Motor neuron (in vitro differentiated cells): ENCODE results near the gene DIAPH1. TPM values are rescaled to one million over a fixed set of nuclear protein-coding genes. Genes with fewer than 3 reads are reported as not detected.

ENCODE experiments used
- total RNA-seq, 8 experiments: library from RNA; unstranded; fragments of 300-600 nt; gene quantifications; 2 replicates each; pipeline versions ENCODE4 v1.2.3 to v1.2.4, GENCODE V29; 2022

The DIAPH1 gene
- total RNA-seq, 8 experiments from 2014 or later, result 7.4 to 93.8 (median 20.0) TPM

Other genes starting within 250 kb of the DIAPH1 start
- 1 to 10 TPM in 3 of 8 experiments, under 1 TPM in 5; 0.22 to 6.5 (median 0.59) TPM for gene PCDHGB3, start 248.8 kb downstream of the DIAPH1 start, total RNA-seq
- 1 to 10 TPM in 4 of 8 experiments, under 1 TPM in 4; 0.11 to 6.9 (median 0.88) TPM for gene PCDHGA6, start 245.1 kb downstream of the DIAPH1 start, total RNA-seq
- gene PCDHGA7, start 236.3 kb downstream of the DIAPH1 start, total RNA-seq, result 1 to 10 TPM in 2 of 8 experiments, under 1 TPM in 6; 0.16 to 5.8 (median 0.52) TPM
- 10 to 100 TPM in 1 of 8 experiments, 1 to 10 TPM in 5, under 1 TPM in 2; 0.22 to 92.9 (median 1.4) TPM for gene PCDHGB4, start 231.3 kb downstream of the DIAPH1 start, total RNA-seq
- gene PCDHGA8, start 226.4 kb downstream of the DIAPH1 start, total RNA-seq, result 1 to 10 TPM in 2 of 8 experiments, under 1 TPM in 6; 0.11 to 5.7 (median 0.57) TPM
- 10 to 100 TPM in 1 of 8 experiments, 1 to 10 TPM in 3, under 1 TPM in 4; 0.05 to 11.4 (median 0.83) TPM for gene PCDHGB5, start 221.1 kb downstream of the DIAPH1 start, total RNA-seq
- 1 to 10 TPM in 4 of 8 experiments, under 1 TPM in 4; 0.22 to 5.5 (median 1.3) TPM for gene PCDHGA9, start 216.2 kb downstream of the DIAPH1 start, total RNA-seq
- gene PCDHGB6, start 211.0 kb downstream of the DIAPH1 start, total RNA-seq, result 10 to 100 TPM in 5 of 8 experiments, 1 to 10 TPM in 3; 1.1 to 46.7 (median 31.5) TPM
- gene PCDHGA10, start 206.0 kb downstream of the DIAPH1 start, total RNA-seq, result 1 to 10 TPM; 2.1 to 7.6 (median 4.4) TPM
- 10 to 100 TPM in 2 of 8 experiments, 1 to 10 TPM in 6; 4.7 to 31.4 (median 9.2) TPM for gene PCDHGB7, start 201.3 kb downstream of the DIAPH1 start, total RNA-seq
- gene PCDHGA11, start 197.9 kb downstream of the DIAPH1 start, total RNA-seq, result 1 to 10 TPM; 1.3 to 8.8 (median 3.8) TPM
- gene PCDHGA12, start 188.5 kb downstream of the DIAPH1 start, total RNA-seq, result 10 to 100 TPM in 1 of 8 experiments, 1 to 10 TPM in 7; 1.0 to 16.1 (median 1.5) TPM
- gene PCDHGC3, start 143.0 kb downstream of the DIAPH1 start, total RNA-seq, result 10 to 100 TPM; 15.4 to 73.0 (median 26.0) TPM
- 1 to 10 TPM in 5 of 8 experiments, under 1 TPM in 3; 0.46 to 6.7 (median 4.8) TPM for gene PCDHGC4, start 134.0 kb downstream of the DIAPH1 start, total RNA-seq
- gene PCDHGC5, start 129.9 kb downstream of the DIAPH1 start, total RNA-seq, result 1 to 10 TPM in 4 of 8 experiments, under 1 TPM in 4; 0.31 to 4.1 (median 1.1) TPM
- 10 to 100 TPM; 35.2 to 77.3 (median 58.3) TPM for gene HDAC3, start 17.8 kb upstream of the DIAPH1 start, total RNA-seq
- gene RELL2, start 18.0 kb upstream of the DIAPH1 start, total RNA-seq, result 10 to 100 TPM in 5 of 8 experiments, 1 to 10 TPM in 3; 6.0 to 18.6 (median 12.5) TPM
- gene FCHSD1, start 32.4 kb upstream of the DIAPH1 start, total RNA-seq, result 10 to 100 TPM in 4 of 8 experiments, 1 to 10 TPM in 4; 5.2 to 22.6 (median 11.1) TPM
- 1 to 10 TPM in 7 of 8 experiments, under 1 TPM in 1; 0.58 to 5.6 (median 2.7) TPM for gene ARAP3, start 63.2 kb upstream of the DIAPH1 start, total RNA-seq